A549 (cell line): Measurements from ENCODE around the gene RAP1GDS1.

ENCODE experiments used
- ELK1 ChIP-seq: fragments of 150-350 bp; IDR thresholded peaks from 2 replicates; pipeline ENCODE4 v1.6.1; 2014; ENCODE audit warnings: low read depth, mild to moderate bottlenecking, low read length
- KDM5A ChIP-seq: fragments of 200-600 bp; sonication (generic); IDR thresholded peaks from 2 replicates; pipeline ENCODE4 v1.6.1; 2016; ENCODE audit warnings: antibody characterized with exemption, mild to moderate bottlenecking
- MAX ChIP-seq: IDR thresholded peaks from 2 replicates; pipeline ENCODE4 v1.6.1; 2012
- RAD21 ChIP-seq, 2 experiments: fragments of >200 bp in 1 of 2; sonication (Bioruptor Twin) in 1 of 2; formaldehyde crosslinking in 1 of 2; IDR thresholded peaks in 1 of 2; conservative IDR thresholded peaks in 1 of 2; 2 replicates in 1 of 2; 3 replicates in 1 of 2; pipeline ENCODE4 v1.6.1; 2012 to 2018; ENCODE audit warnings: inconsistent platforms in 1 of 2
- ZNF302 ChIP-seq: fragments of 250-450 bp; sonication (Bioruptor Pico); IDR thresholded peaks from 2 replicates; pipeline ENCODE4 v1.9.0; 2021; ENCODE audit warnings: inconsistent platforms, mild to moderate bottlenecking, moderate library complexity

GRCh38 chr4:98242538-98242937, 18.6 kb upstream of the RAP1GDS1 start:
- no peak for TF ChIP-seq ZNF302
- no peak for TF ChIP-seq RAD21 (conservative IDR thresholded peaks at IDR 0.05 in 1 of 2, IDR thresholded peaks at IDR 0.05 in 1 of 2)
- TF ChIP-seq KDM5A = no peak
- no peak for TF ChIP-seq MAX
- TF ChIP-seq ELK1 = no peak
